Naive B cell (primary cell): ENCODE data around the gene PPP2R2B. TPM values are rescaled to one million over a fixed set of nuclear protein-coding genes. Genes with fewer than 3 reads are reported as not detected.

Experiments used
- ATAC-seq, 2 donors: fragments of 150-1000 bp; cut with Tn5 transposase; 2 replicates each; pipeline ENCODE4 v1.10.0; 2021; ENCODE audit warnings: low read depth in 2 of 2, mild to moderate bottlenecking in 2 of 2, moderate library complexity in 2 of 2
- DNase-seq: peaks from one replicate; pipeline ENCODE4 v3.0.0; 2022
- H3K27ac Mint-ChIP-seq, 6 donors: one replicate each; pipeline ENCODE4 v1.8.0; 2020 to 2022; ENCODE audit warnings: mild to moderate bottlenecking in 6 of 6, mixed read lengths in 6 of 6, moderate library complexity in 5 of 6, inconsistent platforms in 2 of 6
- H3K27me3 Mint-ChIP-seq, 3 donors: one replicate each; pipeline ENCODE4 v1.8.0; 2021 to 2022; ENCODE audit warnings: mixed read lengths in 3 of 3, mild to moderate bottlenecking in 1 of 3
- H3K36me3 Mint-ChIP-seq, 2 donors: one replicate each; pipeline ENCODE4 v1.8.0; 2020 to 2022; ENCODE audit warnings: mixed read lengths in 2 of 2, inconsistent platforms in 1 of 2, mild to moderate bottlenecking in 1 of 2
- H3K4me1 Mint-ChIP-seq, 3 donors: one replicate each; pipeline ENCODE4 v1.8.0; 2020 to 2022; ENCODE audit warnings: mixed read lengths in 3 of 3, inconsistent platforms in 1 of 3, mild to moderate bottlenecking in 1 of 3, moderate library complexity in 1 of 3
- H3K4me3 Mint-ChIP-seq, 8 donors: one replicate each; pipeline ENCODE4 v1.8.0; 2020 to 2022; ENCODE audit warnings: mild to moderate bottlenecking in 8 of 8, mixed read lengths in 8 of 8, moderate library complexity in 8 of 8, inconsistent platforms in 2 of 8
- H3K9me3 Mint-ChIP-seq, 7 donors: one replicate each; pipeline ENCODE4 v1.8.0; 2020 to 2022; ENCODE audit warnings: mixed read lengths in 7 of 7, mild to moderate bottlenecking in 5 of 7, inconsistent platforms in 2 of 7, moderate library complexity in 1 of 7
- polyA plus RNA-seq, 6 donors: library from polyadenylated mRNA; unstranded; fragments of 300-500 nt; fragmentation: Illumina TruSeq; gene quantifications; one replicate each; pipeline ENCODE4 v1.2.3, GENCODE V29; 2021; ENCODE audit warnings: low read depth in 6 of 6

Gene PPP2R2B
- polyA plus RNA-seq, 6 donors from 2014 or later: not detected

DNA sequence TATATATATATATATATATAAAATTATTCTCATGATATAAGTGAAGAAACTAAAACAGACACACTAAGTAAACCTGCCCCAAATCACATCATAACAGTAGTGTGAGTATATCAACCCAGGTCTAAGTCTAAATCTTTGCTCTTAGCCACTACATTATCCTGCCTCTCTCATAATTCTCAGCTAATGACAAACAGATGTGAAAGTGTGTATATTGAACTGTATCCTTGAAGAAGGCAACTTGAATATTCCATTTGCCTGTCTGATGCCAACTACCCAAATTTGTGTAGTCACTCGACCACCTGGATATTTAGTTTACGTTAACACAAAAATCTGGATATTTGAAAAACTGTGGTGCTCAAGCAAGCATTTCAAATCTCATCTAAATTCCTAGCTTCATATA lies 97.4 kb downstream of the PPP2R2B start:
- H3K36me3 Mint-ChIP-seq: no peaks in the 10 kb centered on the region

DNA sequence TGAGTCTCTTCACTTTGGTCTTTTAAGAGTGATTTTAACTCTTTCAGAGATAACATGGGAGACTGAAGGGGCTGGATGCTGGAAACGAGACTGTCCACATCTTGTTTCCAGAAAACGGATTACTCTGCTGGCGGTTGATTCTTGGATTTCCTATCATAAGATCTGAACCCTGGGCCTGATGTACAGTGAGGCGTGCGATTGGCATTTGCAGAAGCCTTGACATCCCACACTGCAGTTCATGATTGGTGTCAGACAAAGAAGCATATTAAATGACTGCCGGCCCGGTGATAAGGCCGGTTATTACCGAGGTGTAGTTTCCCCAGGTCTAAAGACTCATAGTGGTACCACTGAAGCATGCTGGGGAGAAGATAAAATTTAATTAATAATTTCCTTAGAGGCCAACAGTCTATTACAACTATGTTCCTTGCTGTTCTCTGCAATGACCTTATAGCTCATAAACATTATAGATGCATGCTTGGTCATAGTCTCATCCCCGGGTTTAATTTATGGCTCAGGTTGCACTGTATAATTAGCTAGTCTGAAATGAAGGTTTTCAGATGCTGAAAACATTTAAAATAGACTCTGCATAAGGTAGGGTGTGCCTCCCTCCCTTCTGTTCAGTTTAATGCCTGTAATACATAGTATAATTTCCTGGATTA lies 99.2 kb downstream of the PPP2R2B start:
- peaks cover 0 to 6% (median 2%) of the 10 kb centered on the region in 7 donors for H3K9me3 Mint-ChIP-seq
- H3K4me1 Mint-ChIP-seq: no peaks in the 10 kb centered on the region
- H3K4me3 Mint-ChIP-seq: no peak overlapping the region
- ATAC-seq (no peak), DNase-seq (no peak)
- H3K36me3 Mint-ChIP-seq: no peaks in the 10 kb centered on the region
- H3K27me3 Mint-ChIP-seq: no peaks in the 10 kb centered on the region
- H3K27ac Mint-ChIP-seq: no peak overlapping the region

More for the DNA sequence above, 97.4 kb downstream of the PPP2R2B start:
- Mint-ChIP-seq H3K4me1 (no peaks in the 10 kb centered on the region), H3K9me3 (peaks cover 0 to 5% (median 0%) of the 10 kb centered on the region in 7 donors), H3K27ac (no peak overlapping the region), H3K4me3 (no peak overlapping the region), H3K27me3 (no peaks in the 10 kb centered on the region)
- DNase-seq (no peak), ATAC-seq (no peak)

DNA sequence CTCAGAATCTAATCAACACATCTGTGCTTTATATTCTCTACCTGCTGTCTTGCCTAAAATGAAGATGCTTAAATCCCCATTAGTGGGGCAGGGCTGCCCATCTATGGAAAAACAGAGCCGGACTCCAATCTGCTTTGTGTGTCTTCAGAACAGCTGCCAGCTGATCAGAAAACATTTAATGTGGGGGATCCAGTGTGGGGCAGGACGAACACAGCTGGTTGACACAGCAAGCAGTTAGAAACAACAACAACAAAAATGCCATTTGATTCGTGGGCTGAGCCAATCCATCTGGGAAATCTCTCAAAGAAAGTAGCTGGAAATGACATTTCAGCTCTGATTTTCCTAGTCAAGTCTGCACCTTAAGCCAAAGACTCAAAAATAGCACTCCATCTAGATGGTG lies 99.8 kb downstream of the PPP2R2B start:
- Mint-ChIP-seq H3K4me1 (no peaks in the 10 kb centered on the region), H3K27me3 (no peaks in the 10 kb centered on the region), H3K4me3 (no peak overlapping the region), H3K27ac (no peak overlapping the region), H3K9me3 (peaks cover 0 to 6% (median 2%) of the 10 kb centered on the region in 7 donors), H3K36me3 (no peaks in the 10 kb centered on the region)
- ATAC-seq: no peak
- no peak for DNase-seq

DNA sequence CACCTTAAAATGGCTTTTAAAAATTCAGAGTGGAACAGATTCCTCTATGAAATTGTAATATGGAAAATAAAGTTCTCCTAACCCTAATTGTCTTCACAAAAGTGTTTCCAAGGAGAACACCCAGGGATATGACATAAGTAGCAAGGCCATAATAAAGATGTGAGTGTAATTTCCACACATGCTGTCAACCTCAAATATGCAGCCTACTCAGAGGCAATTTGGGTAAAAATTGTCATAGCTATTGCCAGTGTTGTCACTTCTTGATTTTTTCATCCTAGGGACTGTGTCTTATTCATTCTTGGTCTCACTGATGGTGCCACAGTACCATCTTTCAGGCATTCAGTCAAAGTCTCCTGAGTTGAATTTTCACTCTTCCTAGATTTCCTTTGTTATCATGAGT lies 100.3 kb downstream of the PPP2R2B start:
- DNase-seq: no peak
- Mint-ChIP-seq H3K4me1 (no peaks in the 10 kb centered on the region), H3K36me3 (no peaks in the 10 kb centered on the region), H3K27ac (no peak overlapping the region), H3K9me3 (peaks cover 0 to 6% (median 0%) of the 10 kb centered on the region in 7 donors), H3K27me3 (no peaks in the 10 kb centered on the region), H3K4me3 (no peak overlapping the region)
- no peak for ATAC-seq

DNA sequence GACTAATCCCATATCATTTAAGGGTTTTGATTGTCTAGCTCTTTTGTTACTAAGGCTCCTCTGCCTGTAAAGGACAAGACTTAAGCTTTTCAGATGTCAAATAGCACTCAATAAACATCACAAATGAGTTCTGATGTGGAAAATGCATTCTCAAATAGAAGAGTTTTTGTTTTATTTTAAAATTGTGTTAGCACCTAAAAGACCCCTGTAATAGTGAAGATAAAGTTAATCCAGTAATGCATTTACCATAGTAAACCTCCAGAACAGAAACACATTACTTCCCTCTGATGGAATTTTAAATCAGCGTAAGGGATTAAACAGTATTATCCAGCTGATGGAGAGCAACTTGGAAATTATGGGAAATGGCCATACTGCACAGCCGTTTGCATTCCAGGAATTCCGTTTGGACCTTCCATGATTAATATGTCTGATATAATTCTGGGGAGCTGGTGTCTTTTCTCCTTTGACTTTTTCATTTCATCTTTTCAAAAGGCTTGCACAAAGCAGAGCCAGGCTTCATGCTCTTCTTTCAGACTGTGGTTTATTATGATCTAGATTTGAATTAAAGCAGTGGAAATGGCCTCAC lies 105.6 kb downstream of the PPP2R2B start:
- H3K27me3 Mint-ChIP-seq: peaks cover 0 to 4% (median 0%) of the 10 kb centered on the region in 3 donors
- no peak overlapping the region for H3K27ac Mint-ChIP-seq
- ATAC-seq (no peak), DNase-seq (no peak)
- H3K4me3 Mint-ChIP-seq: no peak overlapping the region
- H3K36me3 Mint-ChIP-seq: no peaks in the 10 kb centered on the region
- no peaks in the 10 kb centered on the region for H3K4me1 Mint-ChIP-seq
- peaks cover 0 to 6% (median 1%) of the 10 kb centered on the region in 7 donors for H3K9me3 Mint-ChIP-seq

DNA sequence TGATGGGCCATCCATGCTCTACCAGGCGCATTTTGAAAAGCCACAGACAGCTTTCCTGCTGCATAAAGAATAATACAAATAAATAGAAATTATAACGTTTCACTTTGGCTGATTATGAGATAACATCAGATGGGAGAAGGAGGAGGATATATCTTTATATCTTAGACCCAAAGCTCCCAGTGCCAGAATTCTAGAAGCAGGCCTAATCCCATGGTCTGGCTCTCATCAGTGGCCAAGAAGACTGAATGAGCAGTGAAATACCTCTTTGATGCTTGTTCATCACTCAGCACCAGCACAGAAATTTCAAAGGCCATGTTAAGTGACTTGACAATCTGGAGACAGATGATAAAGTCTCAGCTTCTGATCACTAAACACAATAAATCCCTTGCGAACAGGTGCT lies 107.6 kb downstream of the PPP2R2B start:
- DNase-seq (no peak), ATAC-seq (no peak)
- Mint-ChIP-seq H3K9me3 (peaks cover 0 to 6% (median 1%) of the 10 kb centered on the region in 7 donors), H3K27ac (no peak overlapping the region), H3K27me3 (peaks cover 0 to 4% (median 0%) of the 10 kb centered on the region in 3 donors), H3K36me3 (no peaks in the 10 kb centered on the region), H3K4me1 (no peaks in the 10 kb centered on the region), H3K4me3 (no peak overlapping the region)

DNA sequence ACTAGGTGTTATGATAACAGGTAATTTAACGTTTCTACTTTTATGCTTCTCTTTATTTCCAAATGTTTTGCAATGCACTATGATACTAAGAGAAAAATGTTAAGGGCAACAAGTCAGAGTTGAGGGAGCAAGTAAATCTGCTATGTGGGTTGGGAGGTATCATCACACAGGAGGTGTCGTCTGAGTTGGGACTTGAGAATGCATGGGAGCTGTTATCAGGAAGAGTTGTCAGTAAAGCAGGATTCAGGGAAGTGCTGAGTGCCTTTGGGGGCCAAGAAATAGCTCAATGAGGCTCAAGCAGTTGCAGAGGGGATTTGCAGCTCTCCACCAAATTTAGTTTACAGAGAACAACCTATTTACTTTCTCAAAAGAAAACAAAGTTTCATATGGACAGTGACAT lies 108.0 kb downstream of the PPP2R2B start:
- ATAC-seq (no peak), DNase-seq (no peak)
- peaks cover 0 to 4% (median 0%) of the 10 kb centered on the region in 3 donors for H3K27me3 Mint-ChIP-seq
- H3K9me3 Mint-ChIP-seq: peaks cover 0 to 4% (median 2%) of the 10 kb centered on the region in 7 donors
- H3K36me3 Mint-ChIP-seq: no peaks in the 10 kb centered on the region
- H3K4me3 Mint-ChIP-seq: no peak overlapping the region
- H3K27ac Mint-ChIP-seq: peak overlapping the region in 1 of 6 donors; percentile 30
- no peaks in the 10 kb centered on the region for H3K4me1 Mint-ChIP-seq

DNA sequence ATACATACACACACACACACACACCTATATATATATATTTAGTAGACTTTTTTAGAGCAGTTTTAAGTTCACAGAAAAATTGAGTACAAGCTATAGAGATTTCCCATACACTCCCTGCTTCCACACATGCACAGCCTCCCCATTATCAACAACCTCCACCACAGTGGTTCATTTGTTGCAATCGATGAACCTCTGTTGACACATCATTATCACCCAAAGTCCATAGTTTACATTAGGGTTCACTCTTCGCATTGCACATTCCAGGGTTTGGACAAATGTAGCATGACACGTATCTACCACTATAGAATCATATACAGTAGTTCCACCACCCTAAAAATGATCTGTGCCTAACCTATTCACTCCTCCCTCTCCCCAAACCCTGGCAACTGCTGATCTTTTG lies 111.0 kb downstream of the PPP2R2B start:
- Mint-ChIP-seq H3K9me3 (peaks cover 0 to 4% (median 1%) of the 10 kb centered on the region in 7 donors), H3K4me3 (no peak overlapping the region), H3K36me3 (no peaks in the 10 kb centered on the region), H3K27ac (no peak overlapping the region), H3K27me3 (peaks cover 0 to 4% (median 0%) of the 10 kb centered on the region in 3 donors), H3K4me1 (no peaks in the 10 kb centered on the region)
- DNase-seq (no peak), ATAC-seq (no peak)

DNA sequence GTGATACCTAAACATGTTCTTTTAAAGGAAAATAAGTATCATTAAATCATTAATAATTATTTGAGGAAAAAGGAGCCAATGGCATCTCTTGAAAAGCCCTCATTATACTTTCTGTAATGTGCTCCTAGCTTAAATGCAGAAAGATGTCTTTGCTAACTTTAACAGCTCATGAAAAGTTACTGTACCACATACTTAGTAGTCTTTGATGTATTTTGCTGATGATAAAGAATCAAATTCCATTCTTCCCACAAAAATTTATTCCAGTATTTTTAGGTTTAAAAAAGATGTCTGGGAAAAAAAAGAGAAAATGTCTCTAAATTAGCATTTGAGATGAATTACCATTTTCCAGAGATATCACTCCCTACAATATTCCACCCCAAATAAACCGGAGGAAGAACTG lies 112.5 kb downstream of the PPP2R2B start:
- Mint-ChIP-seq H3K9me3 (peaks cover 0 to 7% (median 2%) of the 10 kb centered on the region in 7 donors), H3K36me3 (no peaks in the 10 kb centered on the region), H3K4me3 (no peak overlapping the region), H3K4me1 (no peaks in the 10 kb centered on the region), H3K27ac (no peak overlapping the region), H3K27me3 (peaks cover 0 to 4% (median 0%) of the 10 kb centered on the region in 3 donors)
- DNase-seq (no peak), ATAC-seq (no peak)

DNA sequence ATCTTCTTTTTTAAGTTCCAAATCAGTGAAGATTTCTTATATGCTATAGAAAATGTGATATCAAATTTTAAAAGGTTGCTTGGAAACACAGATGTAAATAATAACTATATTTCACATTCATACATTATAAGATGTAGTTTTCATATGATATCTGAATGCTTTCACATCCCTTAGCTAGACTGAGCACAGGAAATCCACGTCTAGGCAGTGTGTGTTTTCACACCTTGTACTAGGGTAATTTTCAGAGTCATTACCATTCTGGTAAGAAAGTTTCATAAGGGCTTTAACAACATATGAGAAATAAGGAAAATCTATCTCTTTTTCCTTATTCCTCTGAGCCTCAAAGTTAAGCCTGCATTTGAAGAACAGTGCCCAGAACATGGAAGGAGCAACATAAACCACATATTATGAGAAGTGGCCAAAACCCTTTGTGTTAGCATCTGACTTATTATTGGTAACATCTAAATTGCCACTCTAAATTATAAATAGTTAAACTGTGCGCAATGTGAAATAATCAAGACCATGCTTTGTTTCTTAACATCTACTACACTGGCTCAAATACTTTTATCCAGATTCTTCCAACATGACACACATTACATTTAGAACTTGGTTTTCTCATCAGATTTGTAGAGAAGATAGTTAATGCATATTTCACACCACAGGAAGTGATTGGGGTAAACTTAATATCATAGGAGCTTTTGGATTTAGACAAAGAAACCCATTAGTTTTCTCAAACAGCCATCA lies 113.3 kb downstream of the PPP2R2B start:
- H3K4me1 Mint-ChIP-seq: no peaks in the 10 kb centered on the region
- H3K27ac Mint-ChIP-seq: no peak overlapping the region

DNA sequence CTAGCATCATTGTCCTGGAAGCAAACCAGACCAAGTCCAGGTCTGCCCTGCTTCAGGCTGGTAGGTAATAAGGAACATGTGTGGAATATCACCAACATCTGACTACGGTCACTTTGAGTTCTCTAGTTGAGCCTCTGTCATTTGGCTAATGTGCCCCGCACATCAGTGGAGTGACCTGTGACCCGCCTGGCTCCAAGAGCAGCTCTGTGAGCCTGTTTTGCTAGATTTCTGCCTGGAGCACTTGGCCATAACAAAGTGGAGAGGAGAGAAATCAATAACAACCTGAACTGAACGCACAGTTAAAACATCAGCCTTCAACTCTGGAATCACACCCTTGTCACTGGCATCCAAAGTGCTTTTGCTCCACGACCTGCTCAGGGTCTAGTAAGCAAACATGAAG lies 115.7 kb downstream of the PPP2R2B start:
- no peak overlapping the region for H3K27ac Mint-ChIP-seq
- peaks cover 0 to 6% (median 0%) of the 10 kb centered on the region in 3 donors for H3K27me3 Mint-ChIP-seq
- DNase-seq: no peak
- no peaks in the 10 kb centered on the region for H3K4me1 Mint-ChIP-seq
- H3K36me3 Mint-ChIP-seq: no peaks in the 10 kb centered on the region
- no peak overlapping the region for H3K4me3 Mint-ChIP-seq
- H3K9me3 Mint-ChIP-seq: peaks cover 0 to 13% (median 0%) of the 10 kb centered on the region in 7 donors
- no peak for ATAC-seq

More for the DNA sequence above, 113.3 kb downstream of the PPP2R2B start:
- Mint-ChIP-seq H3K36me3 (no peaks in the 10 kb centered on the region), H3K9me3 (peaks cover 0 to 12% (median 3%) of the 10 kb centered on the region in 7 donors), H3K4me3 (no peak overlapping the region), H3K27me3 (no peaks in the 10 kb centered on the region)
- DNase-seq: no peak
- no peak for ATAC-seq

DNA sequence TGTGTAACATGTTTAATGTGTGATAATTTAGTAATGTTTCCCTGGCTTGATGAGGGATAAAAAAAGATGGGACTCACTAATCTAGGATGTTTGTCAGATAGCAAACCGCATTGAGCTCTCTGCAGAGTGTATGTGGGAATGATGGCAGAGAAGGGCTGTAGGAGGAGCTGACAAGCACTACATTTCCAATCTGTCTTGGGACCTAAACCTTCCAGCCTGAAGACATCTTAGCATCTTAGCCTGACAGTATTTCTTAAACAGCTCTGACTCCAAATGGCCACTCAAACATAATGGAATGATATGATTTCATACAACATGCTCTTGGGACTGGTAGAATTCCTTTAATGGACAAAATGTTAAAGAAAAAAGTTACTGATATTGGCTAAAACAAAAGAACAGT lies 116.7 kb downstream of the PPP2R2B start:
- Mint-ChIP-seq H3K27me3 (peaks cover 0 to 6% (median 0%) of the 10 kb centered on the region in 3 donors), H3K36me3 (no peaks in the 10 kb centered on the region), H3K27ac (no peak overlapping the region), H3K4me1 (no peaks in the 10 kb centered on the region), H3K9me3 (peaks cover 0 to 13% (median 2%) of the 10 kb centered on the region in 7 donors), H3K4me3 (no peak overlapping the region)
- ATAC-seq (no peak), DNase-seq (no peak)

DNA sequence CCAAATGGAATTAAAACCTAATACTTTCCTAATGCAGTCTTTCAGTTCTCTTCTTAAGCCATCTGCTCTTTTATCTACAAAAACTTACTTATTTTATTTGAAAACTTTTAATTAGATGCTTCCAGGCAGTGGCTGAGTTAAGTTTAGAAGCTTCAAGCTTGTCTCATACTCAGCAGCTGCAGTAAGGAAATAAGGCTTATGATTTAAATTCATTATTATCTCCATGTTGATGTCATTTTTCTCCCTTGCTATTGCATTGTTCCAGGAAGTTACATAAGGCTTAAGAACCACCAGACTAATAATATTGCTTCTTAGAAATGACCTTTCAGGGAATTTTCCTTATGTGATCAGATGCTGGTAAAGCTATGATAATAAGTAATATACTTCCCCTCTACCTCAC lies 119.6 kb downstream of the PPP2R2B start:
- Mint-ChIP-seq H3K4me1 (no peaks in the 10 kb centered on the region), H3K4me3 (no peak overlapping the region), H3K36me3 (no peaks in the 10 kb centered on the region), H3K27me3 (peaks cover 0 to 6% (median 0%) of the 10 kb centered on the region in 3 donors), H3K9me3 (peaks cover 0 to 13% (median 0%) of the 10 kb centered on the region in 7 donors), H3K27ac (no peak overlapping the region)
- ATAC-seq (no peak), DNase-seq (no peak)

DNA sequence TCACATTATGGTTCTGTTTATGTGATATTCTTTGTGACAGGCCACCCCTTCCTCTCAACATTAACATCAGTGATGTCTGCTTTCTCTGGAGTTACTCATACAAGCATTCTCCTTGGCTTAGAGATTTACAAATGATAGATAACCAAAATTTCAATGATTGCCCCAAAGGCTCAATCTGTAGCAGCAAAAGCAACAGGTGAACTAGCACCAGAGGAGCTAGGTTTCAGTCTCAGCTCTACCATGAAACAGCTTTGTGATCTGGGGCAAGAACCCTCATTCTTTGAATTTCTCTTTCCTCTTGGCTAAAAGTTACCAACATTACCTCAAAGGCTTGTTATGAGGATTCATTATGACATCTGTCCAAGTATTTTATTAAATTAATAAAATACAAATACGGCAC lies 120.5 kb downstream of the PPP2R2B start:
- ATAC-seq (no peak), DNase-seq (no peak)
- Mint-ChIP-seq H3K4me1 (no peaks in the 10 kb centered on the region), H3K9me3 (peaks cover 0 to 13% (median 0%) of the 10 kb centered on the region in 7 donors), H3K27ac (no peak overlapping the region), H3K4me3 (no peak overlapping the region), H3K27me3 (peaks cover 0 to 6% (median 0%) of the 10 kb centered on the region in 3 donors), H3K36me3 (no peaks in the 10 kb centered on the region)
